Heart left ventricle (tissue), 16 donors: Measurements from ENCODE around the gene MVB12B. TPM values are rescaled to one million over a fixed set of nuclear protein-coding genes. Genes with fewer than 3 reads are reported as not detected.
A peak's percentile ranks its signal among the peaks of the same experiment; 100 is the strongest.

ENCODE experiments used
- ATAC-seq, 4 donors: fragments of 200-7000 bp; cut with Tn5 transposase; one replicate each; pipeline ENCODE4 v1.9.1; 2020 to 2022; ENCODE audit warnings: moderate library complexity in 4 of 4, mild to moderate bottlenecking in 3 of 4, moderate number of reproducible peaks in 1 of 4
- DNase-seq, 5 donors: peaks; one replicate each; pipeline ENCODE4 v3.0.0-alpha.2; 2020
- H3K27ac ChIP-seq, 12 donors: fragments of 200-600 bp; sonication (generic) in 4 of 12; one replicate each; pipeline versions ENCODE4 v1.5.0 to v1.8.0; 2016 to 2022; ENCODE audit warnings: mild to moderate bottlenecking in 2 of 12
- H3K27me3 ChIP-seq, 9 donors: fragments of 200-600 bp; sonication (generic) in 2 of 9; one replicate each; pipeline versions ENCODE4 v1.5.1 to v1.8.0; 2016 to 2022; ENCODE audit warnings: mild to moderate bottlenecking in 3 of 9
- H3K36me3 ChIP-seq, 9 donors: fragments of 200-600 bp; sonication (generic) in 2 of 9; one replicate each; pipeline versions ENCODE4 v1.5.0 to v1.8.0; 2018 to 2022; ENCODE audit warnings: mild to moderate bottlenecking in 2 of 9
- H3K4me1 ChIP-seq, 12 donors: fragments of 200-600 bp; sonication (generic) in 4 of 12; one replicate each; pipeline versions ENCODE4 v1.5.0 to v1.8.0; 2016 to 2022; ENCODE audit warnings: mild to moderate bottlenecking in 3 of 12
- H3K4me3 ChIP-seq, 12 donors: fragments of 200-600 bp; sonication (generic) in 4 of 12; one replicate each; pipeline versions ENCODE4 v1.5.0 to v1.8.0; 2017 to 2022; ENCODE audit warnings: mild to moderate bottlenecking in 9 of 12, moderate library complexity in 4 of 12
- H3K9me3 ChIP-seq, 12 donors: fragments of 200-600 bp; sonication (generic) in 4 of 12; one replicate each; pipeline versions ENCODE4 v1.5.0 to v1.8.0; 2016 to 2022; ENCODE audit warnings: mild to moderate bottlenecking in 1 of 12
- POLR2A ChIP-seq, 2 donors: fragments of 450-650 bp; IDR thresholded peaks; one replicate each; pipeline ENCODE4 v1.6.1; 2017; ENCODE audit warnings: antibody characterized with exemption in 2 of 2, mild to moderate bottlenecking in 2 of 2, moderate library complexity in 2 of 2
- WGBS, 4 donors: extraction: QIAGEN DNeasy Blood & Tissue Kit in 2 of 4; methylation state at CpG; one replicate each; pipeline versions ENCODE4 v1.1.5 to v1.1.7; 2013 to 2018; 5-methylcytosine and 5-hydroxymethylcytosine counted together
- intact Hi-C, 10 donors: fragments of 100-400 bp; cut with DNase I; formaldehyde crosslinking; loops; one replicate each; pipeline versions ENCODE4 v1.11.1 to v1.14.2; 2022
- polyA plus RNA-seq, 2 donors: library from polyadenylated mRNA; stranded (reverse); fragments of 200-250 nt; gene quantifications; one replicate each; pipeline ENCODE4 v1.2.3, GENCODE V29; 2013
- total RNA-seq, 9 donors: library from RNA; depleted of rRNA in 2 of 9; stranded (reverse); fragments of >200 nt in 2 of 9; fragmentation: NEBNext Ultra II Directional in 3 of 9; extraction: Animal tissue kit (Norgen Biotek cat#: 25700) in 3 of 9; gene quantifications; one replicate each; pipeline versions ENCODE4 v1.1.0 to v1.2.4, GENCODE V29; 2016 to 2023
- TF ChIP-seq, protein P1 (sequence below), 12 donors: fragments of 200-600 bp; sonication (generic) in 4 of 12; IDR thresholded peaks; one replicate each; pipeline versions ENCODE4 v1.5.0 to v1.8.0; 2018 to 2022; ENCODE audit warnings: antibody characterized with exemption in 12 of 12, mild to moderate bottlenecking in 5 of 12
- donor health status: ischemic (EF 13 %, LVEDD 7.1; RV severe dilation, severe dysfunction).
- donor health status: healthy with polysubstance abuse.
- donor health status: DM: no; HTN: yes; CAD: no.
- donor health status: DM: no; HTN: no; CAD: no.
- donor health status: ischemic (EF 25% LVEDD 6.9; RV normal size, moderate dysfunction).
- donor health status: ischemic (EF 25% LVEDD 5.7; RV mildly dilated, moderate dysfunction).
- donor health status: healthy.
- donor health status: DM: yes; HTN: yes; CAD: no.
- donor health status: ischemic (EF 35%, LVEDD 5.7; RV mildly dilated, moderate dysfunction).
- donor health status: nonischemic (EF 11% LVEDD 7.7; RV severe dilation, severe dysfunction).
- donor health status: DM: yes; HTN: yes; CAD: no.
- donor health status: PGD.
- donor health status: ischemic (EF 29% LVEDD 5.4; RV normal size, mild dysfunction).
- donor health status: nonischemic (EF 23%, LVEDD 6.1; RV moderate dilation, normal function).

MVB12B gene
- total and polyA plus RNA-seq, 11 donors: 4.9 to 16.2 (median 11.0) TPM

DNA sequence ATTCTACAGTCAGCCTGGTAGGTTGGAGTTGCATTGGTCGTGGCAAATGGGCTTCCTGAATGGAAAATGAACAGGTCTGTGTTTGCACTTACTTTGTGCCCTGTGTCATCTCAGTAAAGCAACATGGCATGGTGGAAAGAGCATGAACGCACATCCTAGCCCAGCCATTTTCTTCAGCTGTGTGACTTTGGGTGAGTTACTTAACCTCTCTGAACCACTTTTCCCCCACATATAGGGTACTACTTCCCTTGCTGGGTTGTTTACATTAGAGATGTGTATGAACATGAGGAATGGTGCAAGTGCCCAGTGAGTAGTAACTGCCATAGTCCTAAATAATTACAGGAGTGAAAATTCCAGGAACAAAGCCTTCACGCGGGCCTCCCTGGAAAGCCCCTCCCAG, 83.6 kb downstream of the MVB12B start:
- H3K27ac ChIP-seq: no peak overlapping the region
- WGBS, 4 donors: 76 to 86% (median 79%) methylated on average over 4 of the region's 4 CpGs
- H3K4me1 ChIP-seq: peaks cover 0 to 30% (median 9%) of the 10 kb centered on the region in 12 donors
- H3K4me3 ChIP-seq: no peak overlapping the region
- no peak for TF ChIP-seq POLR2A (IDR thresholded peaks at IDR 0.05)
- TF ChIP-seq, protein P1, sequence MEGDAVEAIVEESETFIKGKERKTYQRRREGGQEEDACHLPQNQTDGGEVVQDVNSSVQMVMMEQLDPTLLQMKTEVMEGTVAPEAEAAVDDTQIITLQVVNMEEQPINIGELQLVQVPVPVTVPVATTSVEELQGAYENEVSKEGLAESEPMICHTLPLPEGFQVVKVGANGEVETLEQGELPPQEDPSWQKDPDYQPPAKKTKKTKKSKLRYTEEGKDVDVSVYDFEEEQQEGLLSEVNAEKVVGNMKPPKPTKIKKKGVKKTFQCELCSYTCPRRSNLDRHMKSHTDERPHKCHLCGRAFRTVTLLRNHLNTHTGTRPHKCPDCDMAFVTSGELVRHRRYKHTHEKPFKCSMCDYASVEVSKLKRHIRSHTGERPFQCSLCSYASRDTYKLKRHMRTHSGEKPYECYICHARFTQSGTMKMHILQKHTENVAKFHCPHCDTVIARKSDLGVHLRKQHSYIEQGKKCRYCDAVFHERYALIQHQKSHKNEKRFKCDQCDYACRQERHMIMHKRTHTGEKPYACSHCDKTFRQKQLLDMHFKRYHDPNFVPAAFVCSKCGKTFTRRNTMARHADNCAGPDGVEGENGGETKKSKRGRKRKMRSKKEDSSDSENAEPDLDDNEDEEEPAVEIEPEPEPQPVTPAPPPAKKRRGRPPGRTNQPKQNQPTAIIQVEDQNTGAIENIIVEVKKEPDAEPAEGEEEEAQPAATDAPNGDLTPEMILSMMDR (IDR thresholded peaks at IDR 0.05): no peak
- H3K36me3 ChIP-seq: peaks cover 0 to 14% (median 6%) of the 10 kb centered on the region in 9 donors
- no peaks in the 10 kb centered on the region for H3K27me3 ChIP-seq
- intact Hi-C loops: no loop called here
- no peak for DNase-seq
- no peak for ATAC-seq
- H3K9me3 ChIP-seq: no peaks in the 10 kb centered on the region

- no peaks in the 10 kb centered on the region for H3K9me3 ChIP-seq
- DNase-seq (no peak), ATAC-seq (no peak)
- intact Hi-C loops: no loop called here
- H3K4me1 ChIP-seq: peaks cover 0 to 30% (median 9%) of the 10 kb centered on the region in 12 donors
- H3K27me3 ChIP-seq: no peaks in the 10 kb centered on the region
- 90 to 91% (median 91%) methylated on average over 12 of the region's 12 CpGs for WGBS, 4 donors
- H3K4me3 ChIP-seq: no peak overlapping the region
- H3K27ac ChIP-seq: peak overlapping the region in 1 of 12 donors; percentile 64
- TF ChIP-seq POLR2A (IDR thresholded peaks at IDR 0.05): no peak
- TF ChIP-seq, protein P1 (IDR thresholded peaks at IDR 0.05): no peak
- H3K36me3 ChIP-seq: peaks cover 0 to 14% (median 6%) of the 10 kb centered on the region in 9 donors
Observed at GRCh38 chr9:126411225-126411947, 84.8 kb downstream of the MVB12B start.

GRCh38 chr9:126411948-126412284, 85.3 kb downstream of the MVB12B start:
- TF ChIP-seq, protein P1 (IDR thresholded peaks at IDR 0.05): no peak
- no peak for TF ChIP-seq POLR2A (IDR thresholded peaks at IDR 0.05)
- WGBS, 4 donors: 85 to 97% (median 96%) methylated on average over 6 of the region's 6 CpGs

DNA sequence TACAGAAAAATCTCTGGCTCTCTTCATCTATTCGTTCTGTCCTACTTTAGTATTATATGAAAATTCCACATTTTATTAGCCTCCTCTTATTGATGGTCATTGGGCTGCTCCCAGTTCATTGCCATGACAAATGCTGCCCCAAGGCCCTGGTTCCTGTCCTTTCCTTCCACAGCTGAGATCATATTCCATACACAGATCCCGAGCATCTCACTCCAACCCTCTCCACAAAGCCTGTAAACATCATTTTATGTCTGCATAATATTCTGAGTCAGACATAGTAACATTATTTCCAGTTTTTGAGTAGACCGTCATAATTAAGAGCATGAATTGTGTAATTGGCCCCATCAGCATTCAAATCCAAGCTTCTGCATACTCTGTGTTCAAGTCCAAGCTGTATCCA, 86.3 kb downstream of the MVB12B start:
- ATAC-seq: no peak
- H3K27ac ChIP-seq: no peak overlapping the region
- 90 to 98% (median 94%) methylated on average over 3 of the region's 3 CpGs for WGBS, 4 donors
- H3K36me3 ChIP-seq: peaks cover 0 to 14% (median 6%) of the 10 kb centered on the region in 9 donors
- no peak for DNase-seq
- H3K4me3 ChIP-seq: no peak overlapping the region
- intact Hi-C loops: no loop called here
- no peaks in the 10 kb centered on the region for H3K9me3 ChIP-seq
- no peaks in the 10 kb centered on the region for H3K27me3 ChIP-seq
- H3K4me1 ChIP-seq: peaks cover 0 to 23% (median 0%) of the 10 kb centered on the region in 12 donors
- TF ChIP-seq, protein P1 (IDR thresholded peaks at IDR 0.05): no peak

More at GRCh38 chr9:126411948-126412284, 85.3 kb downstream of the MVB12B start:
- Histone ChIP-seq H3K4me1 (peaks cover 0 to 26% (median 6%) of the 10 kb centered on the region in 12 donors), H3K27ac (peak overlapping the region in 1 of 12 donors; percentile 58), H3K36me3 (peaks cover 0 to 14% (median 6%) of the 10 kb centered on the region in 9 donors), H3K4me3 (no peak overlapping the region), H3K9me3 (no peaks in the 10 kb centered on the region), H3K27me3 (no peaks in the 10 kb centered on the region)
- ATAC-seq (no peak), DNase-seq (no peak)
- intact Hi-C loops: no loop called here
